ENCODE data around the gene BIRC5. TPM values are rescaled to one million over a fixed set of nuclear protein-coding genes. Genes with fewer than 3 reads are reported as not detected.

BIRC5 gene
- total and polyA plus RNA-seq, 8 donors, result 4.8 to 43.4 (median 23.7) TPM

DNA sequence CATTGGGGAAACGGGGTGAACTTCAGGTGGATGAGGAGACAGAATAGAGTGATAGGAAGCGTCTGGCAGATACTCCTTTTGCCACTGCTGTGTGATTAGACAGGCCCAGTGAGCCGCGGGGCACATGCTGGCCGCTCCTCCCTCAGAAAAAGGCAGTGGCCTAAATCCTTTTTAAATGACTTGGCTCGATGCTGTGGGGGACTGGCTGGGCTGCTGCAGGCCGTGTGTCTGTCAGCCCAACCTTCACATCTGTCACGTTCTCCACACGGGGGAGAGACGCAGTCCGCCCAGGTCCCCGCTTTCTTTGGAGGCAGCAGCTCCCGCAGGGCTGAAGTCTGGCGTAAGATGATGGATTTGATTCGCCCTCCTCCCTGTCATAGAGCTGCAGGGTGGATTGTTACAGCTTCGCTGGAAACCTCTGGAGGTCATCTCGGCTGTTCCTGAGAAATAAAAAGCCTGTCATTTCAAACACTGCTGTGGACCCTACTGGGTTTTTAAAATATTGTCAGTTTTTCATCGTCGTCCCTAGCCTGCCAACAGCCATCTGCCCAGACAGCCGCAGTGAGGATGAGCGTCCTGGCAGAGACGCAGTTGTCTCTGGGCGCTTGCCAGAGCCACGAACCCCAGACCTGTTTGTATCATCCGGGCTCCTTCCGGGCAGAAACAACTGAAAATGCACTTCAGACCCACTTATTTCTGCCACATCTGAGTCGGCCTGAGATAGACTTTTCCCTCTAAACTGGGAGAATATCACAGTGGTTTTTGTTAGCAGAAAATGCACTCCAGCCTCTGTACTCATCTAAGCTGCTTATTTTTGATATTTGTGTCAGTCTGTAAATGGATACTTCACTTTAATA lies 10.4 kb downstream of the BIRC5 start:
- TF ChIP-seq, protein P1, sequence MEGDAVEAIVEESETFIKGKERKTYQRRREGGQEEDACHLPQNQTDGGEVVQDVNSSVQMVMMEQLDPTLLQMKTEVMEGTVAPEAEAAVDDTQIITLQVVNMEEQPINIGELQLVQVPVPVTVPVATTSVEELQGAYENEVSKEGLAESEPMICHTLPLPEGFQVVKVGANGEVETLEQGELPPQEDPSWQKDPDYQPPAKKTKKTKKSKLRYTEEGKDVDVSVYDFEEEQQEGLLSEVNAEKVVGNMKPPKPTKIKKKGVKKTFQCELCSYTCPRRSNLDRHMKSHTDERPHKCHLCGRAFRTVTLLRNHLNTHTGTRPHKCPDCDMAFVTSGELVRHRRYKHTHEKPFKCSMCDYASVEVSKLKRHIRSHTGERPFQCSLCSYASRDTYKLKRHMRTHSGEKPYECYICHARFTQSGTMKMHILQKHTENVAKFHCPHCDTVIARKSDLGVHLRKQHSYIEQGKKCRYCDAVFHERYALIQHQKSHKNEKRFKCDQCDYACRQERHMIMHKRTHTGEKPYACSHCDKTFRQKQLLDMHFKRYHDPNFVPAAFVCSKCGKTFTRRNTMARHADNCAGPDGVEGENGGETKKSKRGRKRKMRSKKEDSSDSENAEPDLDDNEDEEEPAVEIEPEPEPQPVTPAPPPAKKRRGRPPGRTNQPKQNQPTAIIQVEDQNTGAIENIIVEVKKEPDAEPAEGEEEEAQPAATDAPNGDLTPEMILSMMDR (IDR thresholded peaks at IDR 0.05), result no peak
- peaks cover 0 to 12% of the 10 kb centered on the region in 2 donors for H3K4me1 ChIP-seq
- peaks cover 0 to 23% of the 10 kb centered on the region in 2 donors for H3K27me3 ChIP-seq
- DNase-seq (no peak), ATAC-seq (no peak)
- no peaks in the 10 kb centered on the region for H3K9me3 ChIP-seq
- H3K36me3 ChIP-seq, result peaks cover 0 to 17% of the 10 kb centered on the region in 2 donors
- H3K4me3 ChIP-seq, result no peak overlapping the region
- peak overlapping the region; percentile 56 to 65 for H3K27ac ChIP-seq
- intact Hi-C loops (cut with DNase I), result no loop called here

DNA sequence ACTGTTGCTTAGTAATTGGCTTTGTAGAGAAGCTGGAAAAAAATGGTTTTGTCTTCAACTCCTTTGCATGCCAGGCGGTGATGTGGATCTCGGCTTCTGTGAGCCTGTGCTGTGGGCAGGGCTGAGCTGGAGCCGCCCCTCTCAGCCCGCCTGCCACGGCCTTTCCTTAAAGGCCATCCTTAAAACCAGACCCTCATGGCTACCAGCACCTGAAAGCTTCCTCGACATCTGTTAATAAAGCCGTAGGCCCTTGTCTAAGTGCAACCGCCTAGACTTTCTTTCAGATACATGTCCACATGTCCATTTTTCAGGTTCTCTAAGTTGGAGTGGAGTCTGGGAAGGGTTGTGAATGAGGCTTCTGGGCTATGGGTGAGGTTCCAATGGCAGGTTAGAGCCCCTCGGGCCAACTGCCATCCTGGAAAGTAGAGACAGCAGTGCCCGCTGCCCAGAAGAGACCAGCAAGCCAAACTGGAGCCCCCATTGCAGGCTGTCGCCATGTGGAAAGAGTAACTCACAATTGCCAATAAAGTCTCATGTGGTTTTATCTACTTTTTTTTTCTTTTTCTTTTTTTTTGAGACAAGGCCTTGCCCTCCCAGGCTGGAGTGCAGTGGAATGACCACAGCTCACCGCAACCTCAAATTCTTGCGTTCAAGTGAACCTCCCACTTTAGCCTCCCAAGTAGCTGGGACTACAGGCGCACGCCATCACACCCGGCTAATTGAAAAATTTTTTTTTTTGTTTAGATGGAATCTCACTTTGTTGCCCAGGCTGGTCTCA lies 11.2 kb downstream of the BIRC5 start:
- ATAC-seq (no peak), DNase-seq (no peak)
- H3K27ac ChIP-seq, result peak overlapping the region in 1 of 2 donors; percentile 56
- H3K36me3 ChIP-seq, result peaks cover 0 to 13% of the 10 kb centered on the region in 2 donors
- TF ChIP-seq, protein P1 (IDR thresholded peaks at IDR 0.05), result no peak
- H3K4me1 ChIP-seq, result peaks cover 0 to 12% of the 10 kb centered on the region in 2 donors
- H3K9me3 ChIP-seq, result no peaks in the 10 kb centered on the region
- peaks cover 0 to 32% of the 10 kb centered on the region in 2 donors for H3K27me3 ChIP-seq
- intact Hi-C loops (cut with DNase I), result no loop called here
- H3K4me3 ChIP-seq, result no peak overlapping the region

DNA sequence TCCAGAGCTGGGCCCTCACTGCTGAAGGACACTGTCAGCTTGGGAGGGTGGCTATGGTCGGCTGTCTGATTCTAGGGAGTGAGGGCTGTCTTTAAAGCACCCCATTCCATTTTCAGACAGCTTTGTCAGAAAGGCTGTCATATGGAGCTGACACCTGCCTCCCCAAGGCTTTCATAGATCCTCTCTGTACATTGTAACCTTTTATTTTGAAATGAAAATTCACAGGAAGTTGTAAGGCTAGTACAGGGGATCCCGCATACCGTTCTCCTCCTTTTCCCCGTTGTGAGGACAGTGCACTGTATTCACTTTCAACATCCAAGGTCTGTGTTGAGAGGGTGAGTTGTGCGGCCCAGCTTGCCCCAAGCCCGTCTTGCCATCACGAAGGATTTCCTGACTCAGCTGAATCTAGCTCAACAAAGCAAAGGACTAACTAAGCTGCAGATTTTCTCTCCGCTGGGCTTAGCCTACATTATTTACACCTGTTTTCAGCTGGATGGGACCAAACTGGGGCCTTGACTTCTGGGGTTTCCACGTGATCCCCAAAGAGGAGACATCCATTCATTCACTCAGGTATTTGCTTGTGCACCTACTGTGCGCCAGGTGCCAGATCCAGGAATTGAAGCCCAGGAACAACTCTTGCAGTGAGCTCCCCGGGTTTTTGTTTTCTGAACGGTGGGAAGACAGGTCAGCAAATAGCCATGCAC lies 12.2 kb downstream of the BIRC5 start:
- H3K9me3 ChIP-seq, result no peaks in the 10 kb centered on the region
- ATAC-seq (no peak), DNase-seq (no peak)
- no peak overlapping the region for H3K4me3 ChIP-seq
- TF ChIP-seq, protein P1 (IDR thresholded peaks at IDR 0.05), result no peak
- peaks cover 0 to 12% of the 10 kb centered on the region in 2 donors for H3K4me1 ChIP-seq
- H3K27ac ChIP-seq, result no peak overlapping the region
- intact Hi-C loops (cut with DNase I), result no loop called here
- H3K36me3 ChIP-seq, result peaks cover 0 to 13% of the 10 kb centered on the region in 2 donors
- peaks cover 6 to 41% of the 10 kb centered on the region in 2 donors for H3K27me3 ChIP-seq

DNA sequence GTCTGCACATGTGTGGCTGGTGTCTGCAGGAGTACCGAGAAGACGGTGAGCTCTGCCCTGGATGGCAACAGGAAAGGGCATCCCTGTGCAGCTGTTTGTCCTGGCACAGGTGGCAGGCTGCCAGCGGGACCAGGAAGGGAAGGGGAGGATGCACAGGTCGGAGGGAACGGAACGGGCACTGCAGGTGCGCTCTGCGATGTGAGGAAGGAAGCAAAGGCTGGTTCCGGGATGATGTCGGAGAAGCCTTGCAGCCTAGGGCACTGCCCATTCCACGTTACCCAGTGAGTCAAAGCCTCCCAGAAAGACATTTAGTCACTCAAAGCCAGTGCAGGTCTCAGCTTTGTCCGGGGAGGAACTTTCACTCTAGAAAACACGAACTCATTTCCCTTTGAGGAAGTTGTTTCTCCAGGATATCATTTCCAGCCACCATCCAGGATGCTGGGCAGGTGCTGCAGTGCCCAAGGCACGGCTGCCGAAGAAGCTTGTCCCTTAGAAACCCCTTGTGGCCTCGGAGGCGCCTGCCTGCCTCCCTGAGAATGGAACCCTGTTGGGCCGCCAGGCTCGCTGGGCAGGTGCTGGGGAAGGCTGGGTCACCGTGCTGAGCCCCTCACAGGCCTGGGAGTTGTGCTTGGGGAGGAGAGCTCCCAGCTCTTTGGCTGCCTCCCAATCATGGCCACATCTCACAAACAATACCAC lies 12.9 kb downstream of the BIRC5 start:
- ATAC-seq, result peak; percentile 37
- no peaks in the 10 kb centered on the region for H3K9me3 ChIP-seq
- no peak for DNase-seq
- peaks cover 0 to 17% of the 10 kb centered on the region in 2 donors for H3K4me1 ChIP-seq
- no peak overlapping the region for H3K4me3 ChIP-seq
- no peak overlapping the region for H3K27ac ChIP-seq
- TF ChIP-seq, protein P1 (IDR thresholded peaks at IDR 0.05), result no peak
- intact Hi-C loops (cut with DNase I), result no loop called here
- peaks cover 13 to 48% of the 10 kb centered on the region in 2 donors for H3K27me3 ChIP-seq
- H3K36me3 ChIP-seq, result peaks cover 0 to 13% of the 10 kb centered on the region in 2 donors

All from left lung (tissue), 10 donors.